Measurements from ENCODE around the gene SLC6A5. TPM values are rescaled to one million over a fixed set of nuclear protein-coding genes. Genes with fewer than 3 reads are reported as not detected.

Gene SLC6A5
- total RNA-seq, 1 donor from 2014 or later, result not detected

DNA sequence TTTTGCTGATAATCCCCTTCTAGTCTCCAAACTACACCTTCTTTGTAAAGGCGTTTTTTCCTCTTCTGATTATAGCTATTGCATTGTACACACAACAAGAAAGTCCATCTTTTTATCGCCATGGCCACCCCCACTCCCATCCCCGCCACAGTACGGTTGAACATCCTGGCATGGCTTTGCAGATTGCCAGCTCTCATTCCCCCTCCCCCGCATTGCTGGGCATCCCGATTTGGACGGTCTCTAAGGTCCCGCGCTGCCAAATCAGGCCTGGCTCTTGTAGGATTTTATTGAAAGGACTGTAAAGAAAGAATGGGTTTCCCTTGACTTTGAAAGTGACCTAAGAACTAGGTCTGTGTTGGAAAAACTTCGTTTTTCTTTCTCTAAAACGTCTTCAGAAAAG is 916 bp upstream of the SLC6A5 start:
- TF ChIP-seq, protein P1, sequence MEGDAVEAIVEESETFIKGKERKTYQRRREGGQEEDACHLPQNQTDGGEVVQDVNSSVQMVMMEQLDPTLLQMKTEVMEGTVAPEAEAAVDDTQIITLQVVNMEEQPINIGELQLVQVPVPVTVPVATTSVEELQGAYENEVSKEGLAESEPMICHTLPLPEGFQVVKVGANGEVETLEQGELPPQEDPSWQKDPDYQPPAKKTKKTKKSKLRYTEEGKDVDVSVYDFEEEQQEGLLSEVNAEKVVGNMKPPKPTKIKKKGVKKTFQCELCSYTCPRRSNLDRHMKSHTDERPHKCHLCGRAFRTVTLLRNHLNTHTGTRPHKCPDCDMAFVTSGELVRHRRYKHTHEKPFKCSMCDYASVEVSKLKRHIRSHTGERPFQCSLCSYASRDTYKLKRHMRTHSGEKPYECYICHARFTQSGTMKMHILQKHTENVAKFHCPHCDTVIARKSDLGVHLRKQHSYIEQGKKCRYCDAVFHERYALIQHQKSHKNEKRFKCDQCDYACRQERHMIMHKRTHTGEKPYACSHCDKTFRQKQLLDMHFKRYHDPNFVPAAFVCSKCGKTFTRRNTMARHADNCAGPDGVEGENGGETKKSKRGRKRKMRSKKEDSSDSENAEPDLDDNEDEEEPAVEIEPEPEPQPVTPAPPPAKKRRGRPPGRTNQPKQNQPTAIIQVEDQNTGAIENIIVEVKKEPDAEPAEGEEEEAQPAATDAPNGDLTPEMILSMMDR (IDR thresholded peaks at IDR 0.05; ENCODE audit: unreplicated experiment), result no peak
- Mint-ChIP-seq H3K27me3 (ENCODE audit: low read depth) (peaks cover 96% of the 10 kb centered on the region), H3K9me3 (peaks cover 3% of the 10 kb centered on the region), H3K4me1 (no peaks in the 10 kb centered on the region), H3K27ac (no peak overlapping the region), H3K4me3 (no peak overlapping the region), H3K36me3 (no peaks in the 10 kb centered on the region)
- no peak for DNase-seq (ENCODE audit: low spot score in 2 of 2, unreplicated experiment in 2 of 2)

DNA sequence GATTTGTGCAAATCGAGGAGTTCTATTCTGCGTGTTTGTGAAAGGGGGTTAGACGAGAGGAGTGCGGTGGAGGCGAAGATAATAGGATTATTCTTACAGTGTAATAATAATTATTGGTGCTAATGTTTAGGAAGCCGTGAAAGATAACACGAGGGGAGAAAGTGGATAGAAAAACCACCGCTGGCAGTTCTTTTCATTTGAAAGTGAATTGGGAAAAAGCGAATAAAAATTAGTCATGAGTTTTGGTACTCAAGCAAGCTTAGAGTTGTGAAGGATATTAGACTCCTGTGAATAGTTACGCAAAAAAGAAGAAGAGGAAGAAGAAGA is 575 bp downstream of the SLC6A5 start:
- Mint-ChIP-seq H3K4me1 (no peaks in the 10 kb centered on the region), H3K27me3 (ENCODE audit: low read depth) (peaks cover 98% of the 10 kb centered on the region), H3K27ac (no peak overlapping the region), H3K9me3 (peaks cover 3% of the 10 kb centered on the region), H3K36me3 (no peaks in the 10 kb centered on the region), H3K4me3 (no peak overlapping the region)
- TF ChIP-seq, protein P1 (IDR thresholded peaks at IDR 0.05; ENCODE audit: unreplicated experiment), result no peak
- no peak for DNase-seq (ENCODE audit: low spot score in 2 of 2, unreplicated experiment in 2 of 2)

DNA sequence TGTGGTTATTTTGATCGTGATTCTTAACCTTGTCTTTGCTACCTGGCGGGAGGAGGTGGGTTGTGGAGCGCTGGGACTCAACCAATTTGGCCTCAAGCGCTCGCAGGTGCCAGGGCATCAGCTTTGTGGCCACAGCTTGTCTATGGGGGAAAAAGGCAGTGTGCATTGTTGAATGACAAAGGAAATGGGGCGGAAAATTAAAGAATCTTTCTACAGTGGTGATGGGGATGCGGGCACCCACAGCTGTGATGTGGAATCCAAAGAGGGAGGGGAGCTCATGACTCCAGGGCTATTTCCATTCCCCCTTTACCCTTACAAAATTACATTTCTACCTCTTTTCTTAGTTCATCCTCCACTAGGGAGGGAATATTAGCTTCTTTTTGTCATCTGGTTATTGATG is 1.1 kb downstream of the SLC6A5 start:
- Mint-ChIP-seq H3K9me3 (peaks cover 3% of the 10 kb centered on the region), H3K4me3 (no peak overlapping the region), H3K27me3 (ENCODE audit: low read depth) (peaks cover 98% of the 10 kb centered on the region), H3K36me3 (no peaks in the 10 kb centered on the region), H3K27ac (no peak overlapping the region), H3K4me1 (no peaks in the 10 kb centered on the region)
- TF ChIP-seq, protein P1 (IDR thresholded peaks at IDR 0.05; ENCODE audit: unreplicated experiment), result no peak
- no peak for DNase-seq (ENCODE audit: low spot score in 2 of 2, unreplicated experiment in 2 of 2)

DNA sequence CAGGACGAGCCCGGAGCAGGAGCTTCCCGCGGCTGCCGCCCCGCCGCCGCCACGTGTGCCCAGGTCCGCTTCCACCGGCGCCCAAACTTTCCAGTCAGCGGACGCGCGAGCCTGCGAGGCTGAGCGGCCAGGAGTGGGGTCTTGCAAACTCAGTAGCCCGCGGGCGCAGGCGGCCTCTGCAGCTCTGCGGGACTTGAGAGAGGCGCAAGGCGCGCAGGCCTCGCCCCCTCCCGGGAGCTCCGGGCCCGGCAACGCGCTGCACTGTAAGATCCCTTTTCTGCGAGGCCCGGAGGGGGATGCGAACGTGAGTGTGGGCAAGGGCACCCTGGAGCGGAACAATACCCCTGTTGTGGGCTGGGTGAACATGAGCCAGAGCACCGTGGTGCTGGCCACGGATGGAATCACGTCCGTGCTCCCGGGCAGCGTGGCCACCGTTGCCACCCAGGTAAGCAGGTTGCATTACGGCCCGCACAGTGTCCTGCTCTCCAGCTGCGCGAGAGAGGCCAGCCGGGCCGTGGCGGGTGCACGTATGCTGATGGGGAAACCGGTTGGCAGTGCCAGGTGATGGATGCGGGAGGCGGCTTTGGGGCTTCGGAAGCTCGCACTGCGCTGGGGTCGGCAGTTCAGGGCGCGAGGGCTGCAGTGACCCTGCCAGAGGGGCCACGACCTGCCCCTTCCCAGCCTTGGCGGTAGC is 2.0 kb downstream of the SLC6A5 start:
- no peak overlapping the region for H3K4me3 Mint-ChIP-seq

DNA sequence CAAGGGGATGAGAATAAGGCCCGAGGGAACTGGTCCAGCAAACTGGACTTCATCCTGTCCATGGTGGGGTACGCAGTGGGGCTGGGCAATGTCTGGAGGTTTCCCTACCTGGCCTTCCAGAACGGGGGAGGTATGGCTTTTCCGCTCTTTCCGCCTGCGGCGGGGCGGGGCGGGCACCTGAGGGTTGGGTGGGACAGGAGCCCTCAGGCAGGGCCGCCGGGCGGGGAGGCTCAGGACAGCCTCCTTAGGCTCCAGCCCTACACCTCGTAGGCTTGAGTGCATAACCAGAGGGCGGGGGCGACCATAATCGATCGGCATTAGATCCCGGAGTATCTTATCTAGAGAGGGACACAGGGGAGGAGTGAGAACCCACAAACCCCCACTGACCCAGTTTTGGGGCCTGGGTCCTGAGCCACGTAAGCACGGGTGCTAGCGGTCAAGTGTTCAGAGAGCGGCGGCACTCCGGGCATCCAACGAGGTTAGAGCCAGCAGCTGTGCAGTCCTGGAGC is 4.9 kb downstream of the SLC6A5 start:
- Mint-ChIP-seq H3K4me3 (no peak overlapping the region), H3K9me3 (peaks cover 3% of the 10 kb centered on the region), H3K27ac (no peak overlapping the region), H3K27me3 (ENCODE audit: low read depth) (peaks cover 97% of the 10 kb centered on the region), H3K36me3 (no peaks in the 10 kb centered on the region), H3K4me1 (no peaks in the 10 kb centered on the region)
- TF ChIP-seq, protein P1 (IDR thresholded peaks at IDR 0.05; ENCODE audit: unreplicated experiment), result no peak
- DNase-seq (ENCODE audit: low spot score in 2 of 2, unreplicated experiment in 2 of 2), result no peak

More for the DNA sequence above, 2.0 kb downstream of the SLC6A5 start:
- no peaks in the 10 kb centered on the region for H3K4me1 Mint-ChIP-seq
- TF ChIP-seq, protein P1 (IDR thresholded peaks at IDR 0.05; ENCODE audit: unreplicated experiment), result no peak
- H3K9me3 Mint-ChIP-seq, result peaks cover 3% of the 10 kb centered on the region
- H3K27ac Mint-ChIP-seq, result no peak overlapping the region
- no peak for DNase-seq (ENCODE audit: low spot score in 2 of 2, unreplicated experiment in 2 of 2)
- peaks cover 98% of the 10 kb centered on the region for H3K27me3 Mint-ChIP-seq (ENCODE audit: low read depth)
- H3K36me3 Mint-ChIP-seq, result no peaks in the 10 kb centered on the region
